Karpas-422 (cell line): ENCODE data around the gene PATZ1. TPM values are rescaled to one million over a fixed set of nuclear protein-coding genes. Genes with fewer than 3 reads are reported as not detected.

Experiments used
- DNase-seq: peaks from one replicate; pipeline ENCODE4 v3.0.0-alpha.2; 2015
- H2AFZ ChIP-seq: fragments of 200-600 bp; sonication (generic); 2 replicates; pipeline ENCODE4 v1.6.1; 2014; ENCODE audit warnings: antibody characterized with exemption, low read length, mixed read lengths
- H3K27ac ChIP-seq: fragments of 200-600 bp; sonication (generic); 2 replicates; pipeline ENCODE4 v1.5.1; 2014; ENCODE audit warnings: mild to moderate bottlenecking, low read length, moderate library complexity
- H3K27me3 ChIP-seq: fragments of 200-600 bp; sonication (generic); 2 replicates; pipeline ENCODE4 v1.6.1; 2014; ENCODE audit warnings: low read length, mixed read lengths
- H3K36me3 ChIP-seq: fragments of 200-600 bp; sonication (generic); 2 replicates; pipeline ENCODE4 v1.6.1; 2014; ENCODE audit warnings: low read length, mixed read lengths; ENCODE audit not compliant: insufficient read depth
- H3K4me1 ChIP-seq: fragments of 200-600 bp; sonication (generic); 2 replicates; pipeline ENCODE4 v1.6.1; 2014; ENCODE audit warnings: mild to moderate bottlenecking, low read length, mixed read lengths
- H3K4me2 ChIP-seq: fragments of 200-600 bp; sonication (generic); 2 replicates; pipeline ENCODE4 v1.6.1; 2014; ENCODE audit warnings: low read length, low read depth, mild to moderate bottlenecking; ENCODE audit not compliant: poor library complexity, severe bottlenecking
- H3K4me3 ChIP-seq: fragments of 200-600 bp; sonication (generic); 2 replicates; pipeline ENCODE4 v1.5.1; 2014; ENCODE audit warnings: mild to moderate bottlenecking, antibody characterized with exemption, low read length, mixed read lengths
- H3K79me2 ChIP-seq: fragments of 200-600 bp; sonication (generic); 2 replicates; pipeline ENCODE4 v1.6.1; 2014; ENCODE audit warnings: mild to moderate bottlenecking, low read length, mixed read lengths
- H3K9ac ChIP-seq: fragments of 200-600 bp; sonication (generic); 2 replicates; pipeline ENCODE4 v1.6.0; 2014; ENCODE audit warnings: low read length
- H3K9me2 ChIP-seq: fragments of 200-600 bp; sonication (generic), shearing (Covaris generic); replicated peaks from 2 replicates; pipeline ENCODE4 v1.6.0; 2014; ENCODE audit warnings: mild to moderate bottlenecking, low read length, moderate library complexity; ENCODE audit not compliant: insufficient read depth
- H3K9me3 ChIP-seq: fragments of 300-700, 200-600 bp; sonication (generic); 2 replicates; pipeline ENCODE4 v1.6.1; 2014; ENCODE audit warnings: low read length, mixed read lengths
- H4K20me1 ChIP-seq: fragments of 200-600 bp; sonication (generic); 2 replicates; pipeline ENCODE4 v1.6.1; 2014; ENCODE audit warnings: mild to moderate bottlenecking, antibody characterized with exemption, low read length, low read depth; ENCODE audit not compliant: insufficient read depth
- total RNA-seq: library from RNA; depleted of rRNA; stranded (reverse); fragments of >200 nt; shearing (Covaris generic); gene quantifications from 2 replicates; pipeline ENCODE4 v1.2.3, GENCODE V29; 2014; ENCODE audit warnings: low replicate concordance

The PATZ1 gene
- total RNA-seq, 1 experiment from 2014 or later, result 65.4 TPM

GRCh38 chr22:31332010-31332409 lies 14.1 kb downstream of the PATZ1 start:
- H3K9ac ChIP-seq, result no peak overlapping the region

DNA sequence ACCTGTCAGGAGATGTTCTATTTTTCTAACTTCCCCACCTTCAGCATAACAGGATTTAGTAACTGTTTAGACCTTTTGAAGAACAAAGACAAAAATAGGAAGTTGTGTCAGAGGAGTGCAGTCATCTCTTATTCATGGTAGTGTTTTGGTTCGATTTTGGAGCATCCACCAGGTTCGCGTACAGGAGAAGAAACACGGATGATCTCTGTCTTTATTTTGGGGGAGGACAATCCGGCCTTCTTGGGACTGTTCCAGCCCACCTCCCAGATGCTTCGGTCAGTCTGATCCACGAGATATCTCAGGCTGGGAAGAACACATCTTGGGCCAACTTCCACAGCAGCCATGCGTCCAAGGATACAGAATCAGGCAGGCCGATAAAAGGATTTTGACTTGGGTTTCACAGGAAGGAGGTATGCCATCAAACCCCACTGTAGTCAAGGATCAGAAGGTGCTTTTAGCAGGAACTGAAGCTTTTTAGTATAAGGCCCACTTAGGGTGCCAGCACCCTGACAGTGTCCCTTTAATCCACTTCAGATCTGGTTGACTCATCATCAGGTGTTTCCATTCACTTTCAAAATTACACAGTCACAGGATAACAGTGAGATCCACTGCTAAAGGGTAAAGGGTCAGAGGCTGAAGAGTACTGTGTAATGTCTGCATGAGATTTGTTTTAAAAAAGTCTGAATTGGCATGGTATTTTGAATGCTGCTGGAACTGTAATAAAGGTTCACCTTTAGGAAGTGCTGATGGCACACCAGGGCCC lies 16.5 kb downstream of the PATZ1 start:
- H3K4me1 ChIP-seq, result no peaks in the 10 kb centered on the region

More at GRCh38 chr22:31332010-31332409, 14.1 kb downstream of the PATZ1 start:
- no peaks in the 10 kb centered on the region for H3K27me3 ChIP-seq
- no peak for DNase-seq
- H3K4me2 ChIP-seq, result no peak overlapping the region
- H3K9me3 ChIP-seq, result no peaks in the 10 kb centered on the region
- no peak overlapping the region for H3K27ac ChIP-seq
- no peaks in the 10 kb centered on the region for H3K9me2 ChIP-seq
- no peak overlapping the region for H3K4me3 ChIP-seq
- H3K79me2 ChIP-seq, result peaks cover 29% of the 10 kb centered on the region
- H3K36me3 ChIP-seq, result peaks cover 48% of the 10 kb centered on the region; the same call in 1 of the 2 replicates
- H3K4me1 ChIP-seq, result no peaks in the 10 kb centered on the region
- H2AFZ ChIP-seq, result no peak overlapping the region
- peaks cover 12% of the 10 kb centered on the region; the same call in 1 of the 2 replicates for H4K20me1 ChIP-seq

GRCh38 chr22:31329029-31329428 lies 17.1 kb downstream of the PATZ1 start:
- no peaks in the 10 kb centered on the region for H3K4me1 ChIP-seq
- no peaks in the 10 kb centered on the region for H3K9me3 ChIP-seq
- H3K4me3 ChIP-seq, result no peak overlapping the region
- H4K20me1 ChIP-seq, result peaks cover 12% of the 10 kb centered on the region; the same call in 1 of the 2 replicates
- no peaks in the 10 kb centered on the region for H3K27me3 ChIP-seq
- H3K36me3 ChIP-seq, result peaks cover 49% of the 10 kb centered on the region; the same call in 1 of the 2 replicates
- H3K27ac ChIP-seq, result no peak overlapping the region
- H3K9ac ChIP-seq, result no peak overlapping the region
- no peak for DNase-seq
- no peaks in the 10 kb centered on the region for H3K9me2 ChIP-seq
- H3K4me2 ChIP-seq, result no peak overlapping the region
- H2AFZ ChIP-seq, result no peak overlapping the region
- peaks cover 17% of the 10 kb centered on the region for H3K79me2 ChIP-seq

More for the DNA sequence above, 16.5 kb downstream of the PATZ1 start:
- H3K36me3 ChIP-seq, result peaks cover 51% of the 10 kb centered on the region; the same call in 1 of the 2 replicates
- no peaks in the 10 kb centered on the region for H3K9me2 ChIP-seq
- DNase-seq, result no peak
- no peaks in the 10 kb centered on the region for H3K9me3 ChIP-seq
- H4K20me1 ChIP-seq, result peaks cover 12% of the 10 kb centered on the region; the same call in 1 of the 2 replicates
- H3K9ac ChIP-seq, result no peak overlapping the region
- H3K27me3 ChIP-seq, result no peaks in the 10 kb centered on the region
- H3K4me2 ChIP-seq, result no peak overlapping the region
- H2AFZ ChIP-seq, result no peak overlapping the region
- H3K79me2 ChIP-seq, result peaks cover 22% of the 10 kb centered on the region
- H3K4me3 ChIP-seq, result no peak overlapping the region
- H3K27ac ChIP-seq, result no peak overlapping the region

- Histone ChIP-seq H3K4me2 (no peak overlapping the region), H2AFZ (no peak overlapping the region), H3K4me1 (no peaks in the 10 kb centered on the region), H3K9me3 (no peaks in the 10 kb centered on the region), H4K20me1 (peaks cover 12% of the 10 kb centered on the region; the same call in 1 of the 2 replicates), H3K27me3 (no peaks in the 10 kb centered on the region), H3K27ac (no peak overlapping the region), H3K79me2 (peaks cover 12% of the 10 kb centered on the region), H3K4me3 (no peak overlapping the region), H3K9me2 (no peaks in the 10 kb centered on the region), H3K36me3 (peaks cover 45% of the 10 kb centered on the region; the same call in 1 of the 2 replicates), H3K9ac (no peak overlapping the region)
- no peak for DNase-seq
Observed at GRCh38 chr22:31328544-31328960, 17.6 kb downstream of the PATZ1 start.

GRCh38 chr22:31327806-31328543 lies 18.2 kb downstream of the PATZ1 start:
- H3K27ac ChIP-seq, result no peak overlapping the region
- H4K20me1 ChIP-seq, result peaks cover 12% of the 10 kb centered on the region; the same call in 1 of the 2 replicates
- no peak overlapping the region for H3K9ac ChIP-seq
- no peak overlapping the region for H2AFZ ChIP-seq
- no peaks in the 10 kb centered on the region for H3K9me2 ChIP-seq
- H3K9me3 ChIP-seq, result no peaks in the 10 kb centered on the region
- no peak overlapping the region for H3K4me3 ChIP-seq
- H3K79me2 ChIP-seq, result peaks cover 12% of the 10 kb centered on the region
- no peak overlapping the region for H3K4me2 ChIP-seq
- H3K4me1 ChIP-seq, result no peaks in the 10 kb centered on the region
- H3K27me3 ChIP-seq, result no peaks in the 10 kb centered on the region
- no peak for DNase-seq
- H3K36me3 ChIP-seq, result peaks cover 41% of the 10 kb centered on the region; the same call in 1 of the 2 replicates

- H3K79me2 ChIP-seq, result peaks cover 4% of the 10 kb centered on the region; the same call in 1 of the 2 replicates
- DNase-seq, result no peak
- H3K9me3 ChIP-seq, result no peaks in the 10 kb centered on the region
- no peaks in the 10 kb centered on the region for H3K9me2 ChIP-seq
- no peak overlapping the region for H3K4me3 ChIP-seq
- H3K4me2 ChIP-seq, result no peak overlapping the region
- no peak overlapping the region for H3K9ac ChIP-seq
- H4K20me1 ChIP-seq, result peaks cover 9% of the 10 kb centered on the region; the same call in 1 of the 2 replicates
- H3K27ac ChIP-seq, result no peak overlapping the region
- no peaks in the 10 kb centered on the region for H3K4me1 ChIP-seq
- H3K36me3 ChIP-seq, result peaks cover 33% of the 10 kb centered on the region; the same call in 1 of the 2 replicates
- no peak overlapping the region for H2AFZ ChIP-seq
- no peaks in the 10 kb centered on the region for H3K27me3 ChIP-seq
Observed at GRCh38 chr22:31326877-31327276, 19.3 kb downstream of the PATZ1 start.

DNA sequence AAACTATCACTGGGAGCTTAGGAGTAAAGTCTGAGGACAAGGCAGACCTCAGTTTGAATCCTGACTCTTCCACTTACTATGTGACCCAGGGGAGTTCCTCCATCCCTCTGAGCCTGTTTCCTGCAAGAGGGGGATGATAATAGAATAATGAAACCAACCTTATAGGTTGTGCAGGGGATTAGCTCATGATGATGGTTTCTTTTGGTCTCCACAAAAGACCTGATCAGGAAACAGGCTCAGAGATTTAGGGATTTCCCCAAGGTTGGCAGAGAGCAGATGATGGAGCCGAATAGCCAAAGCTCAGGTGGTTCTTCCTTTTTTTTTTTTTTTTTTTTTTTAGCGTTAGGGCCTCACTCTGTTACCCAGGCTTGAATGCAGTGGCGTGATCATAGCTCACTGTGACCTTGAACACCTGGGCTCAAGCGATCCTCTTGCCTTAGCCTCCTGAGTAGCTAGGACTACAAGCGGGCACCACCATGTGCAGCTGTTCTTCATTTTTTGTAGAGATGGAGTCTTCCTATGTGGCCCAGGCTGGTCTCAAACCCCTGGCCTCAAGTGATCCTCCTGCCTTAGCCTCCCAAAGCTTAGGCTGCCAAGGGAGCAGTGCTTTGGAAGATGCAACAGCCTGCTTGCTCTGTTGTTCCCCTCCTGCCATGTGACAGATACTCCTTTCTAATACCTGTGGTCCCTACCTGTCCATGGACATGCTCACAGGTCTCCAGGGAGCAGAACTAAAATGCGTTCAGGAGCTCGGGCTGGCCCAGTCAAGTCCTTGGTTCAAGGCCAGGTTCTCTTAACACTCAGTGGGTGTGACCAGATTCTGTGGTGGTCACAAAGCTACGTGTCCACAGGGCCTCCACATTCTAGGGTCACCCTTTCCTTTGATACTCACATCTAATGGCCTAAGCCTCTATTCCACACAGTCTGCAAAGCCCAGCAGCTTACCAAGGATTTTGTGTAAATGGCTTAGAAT lies 22.3 kb downstream of the PATZ1 start:
- no peaks in the 10 kb centered on the region for H3K9me3 ChIP-seq
- H3K79me2 ChIP-seq, result no peaks in the 10 kb centered on the region
- H2AFZ ChIP-seq, result no peak overlapping the region
- H3K36me3 ChIP-seq, result peaks cover 24% of the 10 kb centered on the region; the same call in 1 of the 2 replicates
- no peaks in the 10 kb centered on the region for H3K27me3 ChIP-seq
- H3K4me2 ChIP-seq, result no peak overlapping the region
- H4K20me1 ChIP-seq, result 0 out of 2 replicates have a peak, but pooled peaks cover 5% of the 10 kb centered on the region
- H3K4me1 ChIP-seq, result no peaks in the 10 kb centered on the region
- no peak for DNase-seq
- H3K9ac ChIP-seq, result no peak overlapping the region
- no peaks in the 10 kb centered on the region for H3K9me2 ChIP-seq
- H3K4me3 ChIP-seq, result no peak overlapping the region
- H3K27ac ChIP-seq, result no peak overlapping the region
